Thymus (tissue), 11 donors: ENCODE results near the gene FGR. TPM values are rescaled to one million over a fixed set of nuclear protein-coding genes. Genes with fewer than 3 reads are reported as not detected.
A peak's percentile ranks its signal among the peaks of the same experiment; 100 is the strongest.

Source experiments
- DNase-seq, 9 donors: peaks; one replicate each; pipeline ENCODE4 v3.0.0-alpha.2; 2013; ENCODE audit warnings: low spot score in 9 of 9, low read depth in 6 of 9, missing footprints in 1 of 9
- H3K27ac ChIP-seq, 2 donors: one replicate each; pipeline ENCODE4 v1.5.1; 2013; ENCODE audit warnings: control low read depth in 1 of 2, low read depth in 1 of 2, low read length in 1 of 2, mild to moderate bottlenecking in 1 of 2, moderate library complexity in 1 of 2
- H3K27me3 ChIP-seq, 2 donors: one replicate each; pipeline ENCODE4 v1.5.1; 2013; ENCODE audit warnings: low read length in 1 of 2; ENCODE audit not compliant: control insufficient read depth in 2 of 2, insufficient read depth in 1 of 2
- H3K36me3 ChIP-seq, 2 donors: one replicate each; pipeline ENCODE4 v1.5.1; 2013; ENCODE audit warnings: low read length in 1 of 2, mild to moderate bottlenecking in 1 of 2, moderate library complexity in 1 of 2; ENCODE audit not compliant: control insufficient read depth in 2 of 2, insufficient read depth in 2 of 2
- H3K4me1 ChIP-seq, 2 donors: one replicate each; pipeline ENCODE4 v1.5.1; 2013; ENCODE audit warnings: low read length in 2 of 2; ENCODE audit not compliant: control insufficient read depth in 2 of 2, insufficient read depth in 2 of 2
- H3K4me3 ChIP-seq, 2 donors: one replicate each; pipeline ENCODE4 v1.5.1; 2013; ENCODE audit warnings: low read length in 2 of 2, control low read depth in 1 of 2, mild to moderate bottlenecking in 1 of 2
- H3K9me3 ChIP-seq, 2 donors: one replicate each; pipeline ENCODE4 v1.5.1; 2013; ENCODE audit warnings: low read length in 1 of 2, mild to moderate bottlenecking in 1 of 2; ENCODE audit not compliant: control insufficient read depth in 2 of 2, insufficient read depth in 1 of 2
- whole genome bisulfite sequencing: extraction: QIAGEN DNeasy Blood & Tissue Kit; methylation state at CpG from one replicate; pipeline ENCODE4 v1.1.7; 2013; 5-methylcytosine and 5-hydroxymethylcytosine counted together
- polyA plus RNA-seq: library from polyadenylated mRNA; stranded (reverse); fragments of 200-250 nt; gene quantifications from one replicate; pipeline ENCODE4 v1.2.3, GENCODE V29; 2013
- total RNA-seq: library from RNA; stranded (reverse); fragments of 120-200 nt; gene quantifications from one replicate; pipeline ENCODE4 v1.2.4, GENCODE V29; 2013
- donor health status: healthy.

Gene FGR
- total and polyA plus RNA-seq, 2 donors, result 8.4 to 38.7 TPM

- H3K27me3 ChIP-seq, result no peaks in the 10 kb centered on the region
- H3K4me3 ChIP-seq, result peak within 1 kb of the TSS; percentile 54 to 61
- no peaks in the 10 kb centered on the region for H3K9me3 ChIP-seq
- WGBS, result under 1% methylated on average over 10 of the region's 10 CpGs
- peaks cover 15 to 42% of the 10 kb centered on the region in 2 donors for H3K4me1 ChIP-seq
- peak within 1 kb of the TSS; percentile 85 to 91 for H3K27ac ChIP-seq
- peak in 7 of 9 donors; percentile 77 to 94 (median 84) for DNase-seq
- H3K36me3 ChIP-seq, result peaks cover 7 to 9% of the 10 kb centered on the region in 2 donors
Observed at GRCh38 chr1:27671964-27672749, 37.2 kb upstream of the FGR start, which contains the start of gene IFI6. Gene IFI6 (minus strand): TSS chr1:27672192. CDS start chr1:27669314, 2,878 bp downstream.

GRCh38 chr1:27669876-27670275, 34.9 kb upstream of the FGR start:
- 97% methylated on average over 4 of the region's 4 CpGs for WGBS
- Histone ChIP-seq H3K9me3 (peaks cover 0 to 3% of the 10 kb centered on the region in 2 donors), H3K4me3 (no peak overlapping the region), H3K27ac (no peak overlapping the region), H3K27me3 (no peaks in the 10 kb centered on the region), H3K36me3 (peaks cover 24 to 25% of the 10 kb centered on the region in 2 donors), H3K4me1 (peaks cover 15 to 44% of the 10 kb centered on the region in 2 donors)
- DNase-seq, result no peak

- peak in 6 of 9 donors; percentile 63 to 88 (median 76) for DNase-seq
- WGBS, result 21% methylated on average over 36 of the region's 36 CpGs
- Histone ChIP-seq H3K27ac (peak overlapping the region in 1 of 2 donors; percentile 20), H3K36me3 (peaks cover 24 to 25% of the 10 kb centered on the region in 2 donors), H3K9me3 (peaks cover 0 to 3% of the 10 kb centered on the region in 2 donors), H3K4me1 (peaks cover 15 to 52% of the 10 kb centered on the region in 2 donors), H3K4me3 (peak overlapping the region; percentile 21 to 38), H3K27me3 (no peaks in the 10 kb centered on the region)
Observed at GRCh38 chr1:27668808-27669723, 34.1 kb upstream of the FGR start.

GRCh38 chr1:27668121-27668807, 33.3 kb upstream of the FGR start:
- Histone ChIP-seq H3K27ac (no peak overlapping the region), H3K36me3 (peaks cover 24 to 25% of the 10 kb centered on the region in 2 donors), H3K27me3 (no peaks in the 10 kb centered on the region), H3K9me3 (peaks cover 0 to 3% of the 10 kb centered on the region in 2 donors), H3K4me1 (peaks cover 16 to 60% of the 10 kb centered on the region in 2 donors), H3K4me3 (no peak overlapping the region)
- WGBS, result 97% methylated on average over 42 of the region's 42 CpGs
- no peak for DNase-seq

GRCh38 chr1:27666791-27667254, 31.8 kb upstream of the FGR start:
- Histone ChIP-seq H3K36me3 (peaks cover 24 to 25% of the 10 kb centered on the region in 2 donors), H3K4me3 (no peak overlapping the region), H3K27me3 (no peaks in the 10 kb centered on the region), H3K4me1 (peaks cover 28 to 64% of the 10 kb centered on the region in 2 donors), H3K27ac (no peak overlapping the region), H3K9me3 (peaks cover 0 to 3% of the 10 kb centered on the region in 2 donors)
- WGBS, result 96% methylated on average over 6 of the region's 6 CpGs
- no peak for DNase-seq

GRCh38 chr1:27666294-27666693, 31.3 kb upstream of the FGR start:
- Histone ChIP-seq H3K27me3 (no peaks in the 10 kb centered on the region), H3K4me3 (no peak overlapping the region), H3K36me3 (peaks cover 24 to 25% of the 10 kb centered on the region in 2 donors), H3K9me3 (peaks cover 0 to 3% of the 10 kb centered on the region in 2 donors), H3K27ac (no peak overlapping the region), H3K4me1 (peaks cover 28 to 64% of the 10 kb centered on the region in 2 donors)
- DNase-seq, result no peak
- WGBS, result 95% methylated on average over 4 of the region's 4 CpGs

GRCh38 chr1:27665016-27665651, 30.1 kb upstream of the FGR start:
- no peaks in the 10 kb centered on the region for H3K27me3 ChIP-seq
- H3K9me3 ChIP-seq, result peaks cover 0 to 3% of the 10 kb centered on the region in 2 donors
- no peak for DNase-seq
- 95% methylated on average over 9 of the region's 9 CpGs for WGBS
- peaks cover 29 to 66% of the 10 kb centered on the region in 2 donors for H3K4me1 ChIP-seq
- H3K4me3 ChIP-seq, result no peak overlapping the region
- peaks cover 24 to 25% of the 10 kb centered on the region in 2 donors for H3K36me3 ChIP-seq
- H3K27ac ChIP-seq, result no peak overlapping the region

GRCh38 chr1:27664291-27664690, 29.3 kb upstream of the FGR start:
- 83% methylated on average over 8 of the region's 8 CpGs for WGBS
- peaks cover 24 to 63% of the 10 kb centered on the region in 2 donors for H3K4me1 ChIP-seq
- peak in 1 of 9 donors; percentile 53 for DNase-seq
- H3K4me3 ChIP-seq, result no peak overlapping the region
- H3K27me3 ChIP-seq, result no peaks in the 10 kb centered on the region
- H3K27ac ChIP-seq, result peak overlapping the region; percentile 49 to 93
- peaks cover 24 to 25% of the 10 kb centered on the region in 2 donors for H3K36me3 ChIP-seq
- peaks cover 0 to 3% of the 10 kb centered on the region in 2 donors for H3K9me3 ChIP-seq
